OCI-M2 (cell line): Measurements from ENCODE around the gene NFKBIA.
A peak's percentile ranks its signal among the peaks of the same experiment; 100 is the strongest.
"Not testable (repeated sequence)": the region's sequence is repeated elsewhere in the genome, so short reads cannot be mapped to it uniquely, and the experiment has no call there.

Experiments
- DNase-seq: peaks from one replicate; lab custom pipeline; 2025; ENCODE audit not compliant: unreplicated experiment; lab: John Stamatoyannopoulos, UW

The NFKBIA gene

DNA sequence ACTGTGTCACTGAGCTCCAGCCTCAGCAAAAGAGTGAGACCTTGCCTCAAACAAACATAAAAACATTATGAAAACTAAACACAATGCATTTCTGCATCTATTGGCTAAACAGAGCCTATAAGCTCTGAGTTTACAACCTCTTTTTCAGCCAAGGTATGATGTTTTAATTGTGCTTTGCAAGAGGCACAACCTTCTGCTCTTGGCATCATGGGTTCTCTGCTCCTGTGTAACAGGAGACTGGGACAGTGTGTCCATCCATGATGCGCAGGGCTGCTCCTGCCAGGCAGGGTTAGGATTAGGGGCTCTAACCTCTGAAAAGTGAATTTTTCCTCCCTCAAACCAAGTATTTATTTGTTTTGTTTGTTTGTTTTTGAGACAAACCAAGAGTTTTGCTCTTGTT lies 5.0 kb upstream of the NFKBIA start:
- DNase-seq: no peak

DNA sequence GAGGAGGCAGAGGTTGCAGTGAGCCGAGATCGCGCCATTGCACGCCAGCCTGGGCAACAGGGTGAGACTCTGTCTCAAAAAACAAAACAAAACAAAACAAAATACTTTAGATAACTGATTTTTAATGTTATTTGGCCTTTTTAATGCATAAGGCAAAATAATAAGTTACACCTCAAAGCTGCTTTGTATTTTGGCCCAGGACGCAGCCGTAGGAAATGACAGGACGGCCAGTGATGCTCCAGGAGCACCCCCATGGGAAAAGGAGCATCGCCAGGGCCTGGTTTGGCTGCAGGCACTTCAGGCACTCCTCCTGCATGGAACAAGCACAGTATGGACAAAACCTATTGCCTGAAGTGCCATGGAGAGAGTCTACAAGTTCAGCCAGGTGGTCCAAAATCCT lies 3.5 kb upstream of the NFKBIA start:
- no peak for DNase-seq

DNA sequence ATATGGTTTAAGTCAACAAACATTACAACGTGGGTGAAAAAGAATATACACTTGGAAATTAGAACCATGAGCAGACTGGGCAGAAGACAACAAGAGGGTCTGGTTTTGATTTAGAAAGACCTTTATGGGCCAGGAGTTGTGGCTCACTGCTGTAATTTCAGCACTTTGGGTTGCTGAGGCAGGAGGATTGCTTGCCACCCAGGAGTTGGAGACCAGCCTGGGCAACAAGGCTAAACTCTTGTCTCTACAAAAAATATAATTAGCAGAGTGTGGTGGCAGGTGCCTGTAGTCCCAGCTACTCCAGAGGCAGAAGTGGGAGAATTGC lies 2.7 kb upstream of the NFKBIA start:
- no peak for DNase-seq

DNA sequence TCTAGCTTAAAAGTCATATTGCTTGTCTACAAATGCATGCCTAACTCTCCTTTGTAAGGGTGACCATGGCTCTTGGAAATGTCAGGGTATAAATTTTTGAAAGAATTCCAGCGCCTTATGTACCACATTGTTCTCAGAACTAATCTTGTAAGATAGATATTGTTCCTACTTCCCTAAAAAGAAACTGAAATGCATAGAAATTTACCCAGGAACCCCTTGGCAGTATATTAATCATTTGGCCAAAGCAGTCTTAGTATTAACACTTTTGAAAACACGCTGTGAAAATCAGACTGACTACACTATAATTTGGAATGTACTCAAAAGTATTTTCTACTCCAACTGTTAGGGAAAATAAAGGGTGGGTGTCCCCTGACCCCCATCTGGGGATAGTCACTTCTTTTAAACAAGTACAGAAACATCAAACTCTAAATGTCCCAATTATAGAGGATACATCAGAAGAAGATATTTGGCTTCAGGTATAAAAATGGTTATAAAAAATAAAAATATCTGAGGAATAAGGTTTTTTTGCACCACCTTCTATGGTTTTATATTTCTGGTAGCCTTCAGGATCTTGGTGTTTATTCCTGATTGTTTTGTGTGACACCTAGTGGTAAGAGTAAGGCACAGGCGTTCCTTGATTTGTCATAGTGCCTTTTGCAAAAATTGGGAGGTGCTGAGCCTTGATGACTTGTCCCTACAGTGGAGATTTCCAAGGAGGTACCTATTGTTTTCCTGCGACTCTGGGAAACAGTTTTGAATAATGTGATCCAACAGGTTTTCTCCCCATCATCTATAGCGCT lies 2.2 kb upstream of the NFKBIA start:
- DNase-seq: no peak

DNA sequence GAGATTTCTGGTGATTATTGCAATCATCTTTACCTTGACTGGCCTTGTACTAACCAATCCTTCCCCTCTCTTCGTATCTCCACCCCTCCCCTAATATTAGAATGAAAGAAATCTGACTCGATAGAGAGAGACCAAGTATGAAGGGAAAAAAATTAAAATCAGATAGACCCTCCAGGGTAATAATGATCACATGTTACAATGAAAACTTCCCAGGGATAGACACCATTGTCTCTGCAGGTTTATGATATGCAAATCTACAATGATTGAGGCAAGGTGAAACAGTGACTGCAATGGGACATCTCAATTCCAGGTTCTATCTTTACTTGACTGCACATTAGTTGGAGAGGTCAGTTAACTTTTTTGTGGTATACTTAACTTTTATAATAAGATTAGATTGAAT lies 1.5 kb upstream of the NFKBIA start:
- DNase-seq: no peak

DNA sequence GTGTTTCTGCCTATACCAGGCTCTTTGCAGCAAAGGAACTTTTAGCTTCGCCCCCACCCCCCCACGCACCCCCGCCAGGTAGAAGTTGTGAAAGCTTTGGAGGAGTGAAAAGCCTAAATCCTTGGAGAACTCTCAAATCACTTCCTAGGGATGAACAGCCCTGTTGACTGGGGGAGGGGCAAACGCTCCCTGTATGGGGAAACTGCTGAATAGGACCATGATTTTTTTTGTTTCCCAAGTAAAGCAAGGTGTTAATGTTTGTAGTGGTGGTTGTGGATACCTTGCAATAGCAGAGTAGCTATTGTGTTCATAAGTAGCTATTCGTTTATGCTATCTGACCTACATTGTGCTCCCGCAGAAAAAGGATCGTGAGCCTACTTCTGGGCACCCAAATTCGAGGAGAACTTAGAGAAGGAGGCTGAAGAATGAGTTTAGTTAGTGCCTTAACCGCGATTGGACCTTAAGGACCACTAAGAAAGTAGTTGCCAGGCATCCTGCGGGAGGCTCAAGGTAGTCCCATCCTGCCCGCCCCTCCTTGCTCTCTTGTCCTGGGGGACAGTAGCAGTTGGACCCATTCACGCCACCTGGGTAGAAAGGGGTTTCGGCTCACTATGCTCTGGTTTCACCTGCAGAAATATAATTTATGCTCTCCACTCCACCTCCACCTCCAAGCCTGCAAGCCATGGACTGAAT lies 901 bp upstream of the NFKBIA start:
- no peak for DNase-seq

DNA sequence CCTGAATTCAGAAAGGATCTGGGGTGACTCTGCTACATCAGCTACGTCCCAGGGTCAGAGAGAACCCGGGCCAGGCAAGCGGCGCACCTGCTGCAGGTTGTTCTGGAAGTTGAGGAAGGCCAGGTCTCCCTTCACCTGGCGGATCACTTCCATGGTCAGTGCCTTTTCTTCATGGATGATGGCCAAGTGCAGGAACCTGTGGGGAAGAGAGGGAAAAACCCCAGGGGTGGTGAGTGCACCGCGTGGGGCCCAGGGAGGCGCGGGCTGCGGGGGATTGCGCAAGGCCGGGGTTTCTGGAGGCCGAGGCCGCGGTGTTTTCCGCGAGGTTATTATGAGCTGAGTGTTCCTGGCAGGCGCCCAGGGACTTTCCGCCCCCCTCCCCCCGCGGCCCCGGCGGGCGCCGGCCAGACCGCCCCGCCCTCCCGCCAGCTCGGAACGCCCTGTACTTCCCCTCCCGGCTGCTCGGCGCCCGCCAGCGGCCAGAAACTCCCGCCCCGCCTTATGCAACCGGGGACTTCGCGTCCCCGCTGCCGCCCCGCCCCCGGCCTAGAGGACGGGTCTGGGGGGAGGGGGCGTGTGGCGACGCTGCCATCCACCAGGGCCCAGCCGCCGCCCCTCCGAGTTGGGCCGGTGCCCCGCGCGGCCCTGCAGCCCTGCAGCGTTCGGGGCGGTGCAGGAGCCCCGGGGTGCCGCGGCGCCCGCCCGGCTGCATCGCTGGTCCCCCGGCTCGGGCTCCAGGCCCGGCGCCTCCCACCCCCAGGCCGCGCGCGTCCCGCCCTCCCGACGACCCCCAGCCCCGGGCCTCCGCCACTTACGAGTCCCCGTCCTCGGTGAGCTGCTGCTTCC lies 723 bp downstream of the NFKBIA start:
- peak; percentile 33 for DNase-seq

DNA sequence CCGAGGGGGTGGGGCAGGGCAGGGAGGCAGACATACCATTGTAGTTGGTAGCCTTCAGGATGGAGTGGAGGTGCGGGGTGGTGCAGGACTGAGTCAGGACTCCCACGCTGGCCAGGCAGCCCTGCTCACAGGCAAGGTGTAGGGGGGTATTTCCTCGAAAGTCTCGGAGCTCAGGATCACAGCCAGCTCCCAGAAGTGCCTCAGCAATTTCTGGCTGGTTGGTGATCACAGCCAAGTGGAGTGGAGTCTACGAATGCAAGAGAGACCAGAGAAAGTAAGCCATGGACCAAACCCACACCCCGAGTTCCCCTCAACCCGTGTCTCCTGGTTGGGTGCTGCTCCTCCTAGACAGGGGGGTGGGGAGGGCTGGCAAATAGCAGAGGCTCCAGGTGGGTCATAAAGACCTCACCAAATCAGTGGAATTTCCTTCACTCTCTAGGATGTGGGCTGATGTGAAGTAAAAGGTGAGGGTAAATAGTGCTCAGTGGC lies 1.4 kb downstream of the NFKBIA start:
- no peak for DNase-seq

DNA sequence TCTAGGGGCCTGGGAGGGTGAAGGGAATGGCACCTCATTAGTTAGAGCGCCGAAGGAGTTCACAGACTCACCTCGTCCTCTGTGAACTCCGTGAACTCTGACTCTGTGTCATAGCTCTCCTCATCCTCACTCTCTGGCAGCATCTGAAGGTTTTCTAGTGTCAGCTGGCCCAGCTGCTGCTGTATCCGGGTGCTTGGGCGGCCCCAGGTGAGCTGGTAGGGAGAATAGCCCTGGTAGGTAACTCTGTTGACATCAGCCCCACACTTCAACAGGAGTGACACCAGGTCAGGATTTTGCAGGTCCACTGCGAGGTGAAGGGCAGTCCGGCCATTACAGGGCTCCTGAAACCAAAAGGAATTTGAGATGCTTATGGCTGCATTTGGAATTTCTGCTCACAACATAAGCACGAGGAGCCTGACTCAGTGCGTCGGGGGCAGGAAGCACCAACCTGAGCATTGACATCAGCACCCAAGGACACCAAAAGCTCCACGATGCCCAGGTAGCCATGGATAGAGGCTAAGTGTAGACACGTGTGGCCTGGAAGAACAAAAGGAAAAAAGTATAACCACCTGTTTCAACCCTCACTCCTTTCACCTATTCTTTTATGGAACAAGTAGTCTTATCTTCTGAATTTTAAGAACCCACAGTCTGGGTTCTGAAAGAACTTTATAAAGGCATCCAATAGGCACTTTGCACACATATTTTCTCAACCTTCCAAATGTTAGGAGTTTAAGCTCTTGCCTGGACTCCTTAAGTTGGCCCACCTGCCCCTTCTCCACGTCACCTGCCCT lies 2.0 kb downstream of the NFKBIA start:
- no peak for DNase-seq

DNA sequence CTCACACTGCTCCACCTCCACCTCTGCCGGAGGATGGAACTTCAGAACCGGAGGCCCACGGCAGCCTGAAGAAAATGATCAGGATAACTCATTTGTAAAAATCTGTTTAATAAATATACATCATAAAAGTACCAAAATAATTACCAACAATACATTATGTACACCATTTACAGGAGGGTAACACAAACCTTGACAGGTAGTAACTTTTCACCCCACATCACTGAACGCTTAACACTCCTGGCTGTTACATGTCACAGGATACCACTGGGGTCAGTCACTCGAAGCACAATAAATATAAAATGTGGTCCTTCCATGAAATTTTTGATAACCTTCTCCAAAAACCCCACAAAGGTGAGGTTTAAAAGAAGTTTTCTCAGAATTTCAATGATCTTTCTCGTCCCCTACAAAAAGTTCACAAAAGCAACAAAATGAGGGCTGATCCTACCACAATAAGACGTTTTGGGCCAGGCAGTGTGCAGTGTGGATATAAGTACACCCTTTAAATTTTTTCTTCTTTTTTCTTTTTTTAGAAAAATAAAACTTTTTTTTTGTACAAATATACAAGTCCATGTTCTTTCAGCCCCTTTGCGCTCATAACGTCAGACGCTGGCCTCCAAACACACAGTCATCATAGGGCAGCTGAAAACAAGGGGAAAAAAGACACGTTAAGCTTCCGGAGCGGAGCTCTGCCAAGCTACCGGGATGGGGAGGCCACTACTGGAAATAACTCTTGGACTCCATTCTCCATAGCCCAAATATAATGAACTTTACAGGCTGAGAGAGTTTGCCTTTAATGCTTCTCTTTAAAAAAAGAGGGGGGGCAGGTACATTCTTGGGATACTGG lies 2.9 kb downstream of the NFKBIA start:
- no peak for DNase-seq

DNA sequence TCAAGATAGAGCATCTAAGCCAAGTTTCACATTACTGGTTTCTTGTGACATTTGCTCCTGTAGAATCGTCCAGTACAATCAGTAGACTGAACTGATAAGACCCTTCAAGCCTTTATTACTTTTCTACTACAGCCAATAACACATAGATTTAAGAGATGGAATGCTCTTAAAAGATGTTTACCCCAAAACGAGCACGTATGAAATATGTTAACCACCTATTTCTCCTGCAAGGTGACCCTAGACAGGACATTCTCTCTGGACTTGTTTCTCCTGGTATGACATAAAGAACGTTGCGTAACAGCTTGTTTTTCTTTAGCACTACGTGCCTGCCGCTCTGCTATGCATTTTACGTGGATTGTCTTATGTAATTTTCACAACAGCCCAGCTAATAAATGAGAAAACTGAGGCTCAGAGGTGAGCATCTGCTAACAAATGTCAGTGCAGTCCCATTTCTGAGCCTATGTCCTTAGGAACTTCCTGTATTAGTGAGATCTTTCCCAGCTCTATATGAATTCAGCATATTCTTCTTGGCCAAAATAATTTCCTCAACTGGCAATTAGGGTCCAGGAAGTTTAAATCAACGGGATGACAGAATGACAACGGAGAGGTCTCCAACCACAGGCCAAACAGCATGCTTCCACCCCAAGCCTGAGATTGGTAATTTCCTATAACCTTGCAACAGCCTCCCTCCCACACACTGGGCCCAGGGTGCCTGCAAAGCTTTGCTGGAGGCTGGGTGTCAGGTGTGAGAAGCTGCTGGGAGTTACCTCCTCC lies 3.7 kb downstream of the NFKBIA start:
- no peak for DNase-seq

DNA sequence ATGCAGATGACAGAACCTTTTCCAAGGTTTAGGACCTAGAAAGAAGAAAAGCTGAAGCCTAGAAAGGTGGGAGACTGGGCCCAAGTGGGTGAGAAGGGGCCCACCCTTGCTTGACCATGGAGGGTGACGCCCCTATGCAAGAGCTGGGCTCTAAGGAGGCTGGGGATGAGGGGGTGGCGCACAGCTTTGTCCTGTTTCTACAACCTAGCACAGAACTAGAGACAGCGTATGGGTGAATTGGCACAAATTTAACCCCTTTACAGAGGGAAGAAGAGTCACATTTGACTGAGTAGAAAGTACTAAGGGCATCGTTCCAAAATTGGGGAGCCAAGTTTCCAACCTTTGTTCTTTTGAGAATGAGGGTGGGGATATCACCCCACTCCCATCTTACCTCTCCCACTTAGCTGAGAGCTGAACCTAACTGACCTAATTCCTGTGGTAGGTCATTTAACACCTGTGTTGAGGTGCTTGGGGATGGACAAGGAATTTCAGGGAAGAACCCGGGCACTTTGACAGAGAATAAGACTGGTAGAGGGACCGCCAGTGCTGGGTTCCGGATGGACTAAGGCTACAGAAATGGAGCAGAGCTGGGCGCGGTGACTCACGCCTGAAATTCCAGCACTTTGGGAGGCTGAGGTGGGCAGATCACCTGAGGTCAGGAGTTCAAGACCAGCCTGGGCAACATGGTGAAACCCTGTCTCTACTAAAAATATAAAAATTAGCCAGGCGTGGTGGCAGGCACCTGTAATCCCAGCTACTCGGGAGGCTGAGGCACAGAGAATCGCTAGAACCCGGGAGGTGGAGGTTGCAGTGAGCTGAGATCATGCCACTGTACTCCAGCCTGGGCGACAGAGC lies 5.2 kb downstream of the NFKBIA start:
- no peak for DNase-seq

DNA sequence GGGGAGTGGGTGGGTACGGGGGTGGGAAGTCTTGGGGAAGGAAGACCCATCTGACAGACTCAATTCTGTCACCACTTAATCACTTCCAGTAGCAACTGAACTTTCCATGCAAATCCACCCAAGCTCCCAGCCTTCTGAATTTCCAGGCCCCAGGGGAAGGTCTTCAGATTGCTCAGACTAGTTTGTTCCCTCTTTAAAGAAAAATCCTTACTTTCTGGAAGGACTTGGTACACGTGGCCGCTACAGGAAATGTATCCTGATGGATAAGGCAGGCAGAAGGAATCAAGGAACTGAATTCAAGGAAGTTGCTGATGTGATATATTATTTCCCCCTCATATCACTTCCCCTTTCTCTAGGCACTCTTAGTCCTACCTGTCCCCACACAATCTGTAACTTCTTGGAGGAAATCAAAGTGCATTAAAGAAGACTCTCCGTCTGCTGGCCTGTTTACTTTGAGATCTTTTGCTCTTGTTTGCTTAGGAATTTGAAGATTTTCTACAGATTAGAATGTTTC lies 6.4 kb downstream of the NFKBIA start:
- no peak for DNase-seq

DNA sequence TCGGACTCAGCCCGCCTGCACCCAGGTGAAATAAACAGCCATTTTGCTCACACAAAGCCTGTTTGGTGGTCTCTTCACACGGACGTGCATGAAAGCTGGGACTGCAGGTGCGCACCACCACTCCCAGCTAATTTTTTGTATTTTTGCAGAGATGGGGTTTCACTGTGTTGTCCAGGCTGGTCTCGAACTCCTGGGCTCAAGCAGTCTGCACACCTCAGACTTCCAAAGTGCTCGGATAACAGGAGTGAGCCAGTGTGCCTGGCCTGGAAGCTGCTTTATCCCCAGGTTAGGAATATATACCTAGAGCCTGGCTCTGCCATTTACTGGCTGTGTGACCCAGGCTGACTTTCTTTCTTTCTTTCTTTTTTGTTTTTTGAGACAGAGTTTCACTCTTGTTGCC lies 7.9 kb downstream of the NFKBIA start:
- not testable (repeated sequence) for DNase-seq

DNA sequence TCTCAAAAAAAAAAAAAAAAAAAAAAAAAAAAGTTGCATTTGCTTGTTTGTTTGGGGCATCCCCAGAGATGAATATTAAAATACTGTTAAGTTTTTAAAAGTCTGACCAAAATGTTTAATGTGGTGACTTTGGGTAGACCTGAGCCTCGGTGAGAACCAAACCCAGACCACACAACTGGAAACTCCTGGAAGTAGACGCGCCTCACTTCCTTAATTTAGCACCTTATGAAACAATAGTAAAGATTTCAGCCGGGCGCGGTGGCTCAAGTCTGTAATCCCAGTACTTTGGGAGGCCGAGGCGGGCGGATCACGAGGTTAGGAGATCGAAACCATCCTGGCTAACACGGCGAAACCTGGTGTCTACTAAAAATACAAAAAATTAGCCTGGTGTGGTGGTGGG lies 9.3 kb downstream of the NFKBIA start:
- no peak for DNase-seq

DNA sequence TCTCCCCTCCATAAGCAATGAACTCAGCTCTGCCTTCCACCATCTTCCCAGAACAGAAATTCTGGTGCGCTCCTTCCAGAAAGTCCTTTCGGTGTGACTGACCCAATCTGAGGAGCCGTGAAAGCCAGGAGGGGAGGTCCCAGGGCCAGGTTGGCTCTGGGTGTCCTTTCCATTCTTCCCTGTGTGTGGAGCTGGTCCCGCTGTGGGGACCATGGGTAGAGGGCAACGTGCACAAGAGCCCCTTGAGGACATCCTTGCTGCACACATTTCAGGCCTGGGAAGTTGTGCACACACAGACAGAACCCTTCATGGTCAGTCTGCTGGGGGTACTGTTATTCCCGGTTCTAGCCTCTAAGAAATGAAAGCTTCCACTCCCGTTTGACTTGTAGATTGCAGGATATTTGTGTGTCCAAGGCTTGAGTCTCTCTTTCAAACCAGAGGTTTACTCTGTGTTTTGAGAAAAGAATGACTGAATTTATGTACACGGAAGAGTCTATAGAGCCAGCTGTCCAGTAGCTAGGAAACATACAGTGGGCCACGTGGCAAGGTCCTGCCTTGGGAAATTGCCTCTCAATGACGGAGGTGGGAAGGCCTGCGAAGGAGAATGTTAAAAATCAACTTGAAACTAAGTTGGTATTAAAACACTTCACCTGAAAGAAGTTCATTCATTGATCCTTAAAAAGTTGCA lies 10.1 kb downstream of the NFKBIA start:
- DNase-seq: no peak

DNA sequence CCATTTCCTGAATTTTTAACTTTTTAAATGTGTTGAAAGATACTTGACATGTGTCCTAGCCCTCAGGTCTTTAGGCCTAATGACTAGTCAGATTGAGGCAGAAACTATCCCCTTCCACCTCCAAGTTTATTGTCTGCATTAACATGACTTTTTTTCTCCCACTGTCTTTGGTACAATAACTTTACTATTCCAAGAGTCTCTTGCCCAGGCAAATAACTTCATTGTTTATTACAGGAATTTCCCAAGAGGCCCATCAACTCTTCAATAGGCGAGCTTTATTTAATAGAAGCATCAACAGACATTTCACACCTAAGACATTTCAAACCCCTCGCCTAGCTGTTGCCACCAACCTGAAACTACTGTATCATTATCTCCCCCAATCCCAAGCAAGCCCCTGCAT lies 10.7 kb downstream of the NFKBIA start:
- no peak for DNase-seq

DNA sequence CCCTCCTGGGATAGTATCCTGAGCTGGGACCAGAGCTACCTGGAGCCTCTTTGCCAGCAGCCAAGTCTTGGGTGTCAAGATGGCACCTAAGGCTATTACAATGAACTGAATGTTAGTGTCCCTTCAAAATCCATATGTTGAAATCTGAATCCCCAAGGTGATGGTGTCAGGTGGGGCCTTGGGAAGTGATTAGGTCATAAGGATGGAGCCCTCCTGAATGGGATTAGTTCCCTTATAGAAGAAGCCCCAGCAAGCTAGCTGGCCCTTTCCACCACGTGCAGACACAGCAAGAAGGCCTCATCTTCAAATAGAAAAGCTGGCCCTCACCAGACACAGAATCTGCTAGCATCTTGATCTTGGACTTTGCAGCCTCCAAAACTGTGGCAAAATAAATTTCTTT lies 12.4 kb downstream of the NFKBIA start:
- no peak for DNase-seq
